BLaER1 (cell line): Measurements from ENCODE around the gene IDE.

Experiments
- H3K27ac ChIP-seq: shearing (Covaris generic); formaldehyde crosslinking; 2 replicates; pipeline ENCODE4 v1.8.1; 2022
- H3K27me3 ChIP-seq: shearing (Covaris generic); formaldehyde crosslinking; 2 replicates; pipeline ENCODE4 v1.8.1; 2022
- H3K36me3 ChIP-seq: shearing (Covaris generic); formaldehyde crosslinking; 2 replicates; pipeline ENCODE4 v1.8.1; 2022
- H3K4me1 ChIP-seq: shearing (Covaris generic); formaldehyde crosslinking; 2 replicates; pipeline ENCODE4 v1.8.1; 2022
- H3K4me2 ChIP-seq: shearing (Covaris generic); formaldehyde crosslinking; 2 replicates; pipeline ENCODE4 v1.8.1; 2022
- H3K4me3 ChIP-seq: shearing (Covaris generic); formaldehyde crosslinking; 2 replicates; pipeline ENCODE4 v1.8.1; 2022
- H3K9ac ChIP-seq: shearing (Covaris generic); formaldehyde crosslinking; 2 replicates; pipeline ENCODE4 v1.8.1; 2022
- H3K9me3 ChIP-seq: shearing (Covaris generic); formaldehyde crosslinking; 2 replicates; pipeline ENCODE4 v1.8.1; 2022
- H4K20me1 ChIP-seq: shearing (Covaris generic); formaldehyde crosslinking; 2 replicates; pipeline ENCODE4 v1.8.1; 2022
- Cebpa-rat ChIP-seq: shearing (Covaris generic); IDR thresholded peaks from 2 replicates; pipeline ENCODE4 v1.8.1; 2022

Gene IDE

GRCh38 chr10:92493362-92493761, 80.5 kb downstream of the IDE start:
- Histone ChIP-seq H3K27me3 (no peaks in the 10 kb centered on the region), H3K36me3 (peaks cover 95% of the 10 kb centered on the region), H3K9ac (no peak overlapping the region), H3K4me3 (no peak overlapping the region), H3K9me3 (no peaks in the 10 kb centered on the region), H3K27ac (no peak overlapping the region), H3K4me1 (no peaks in the 10 kb centered on the region), H4K20me1 (no peaks in the 10 kb centered on the region), H3K4me2 (no peak overlapping the region)
- no peak for TF ChIP-seq Cebpa-rat

- Histone ChIP-seq H3K9me3 (no peaks in the 10 kb centered on the region), H3K4me2 (no peak overlapping the region), H3K9ac (no peak overlapping the region), H3K27me3 (no peaks in the 10 kb centered on the region), H4K20me1 (no peaks in the 10 kb centered on the region), H3K4me3 (no peak overlapping the region), H3K27ac (no peak overlapping the region), H3K4me1 (no peaks in the 10 kb centered on the region), H3K36me3 (peaks cover 95% of the 10 kb centered on the region)
- no peak for TF ChIP-seq Cebpa-rat
Measured at GRCh38 chr10:92492748-92493240, 81.1 kb downstream of the IDE start.

DNA sequence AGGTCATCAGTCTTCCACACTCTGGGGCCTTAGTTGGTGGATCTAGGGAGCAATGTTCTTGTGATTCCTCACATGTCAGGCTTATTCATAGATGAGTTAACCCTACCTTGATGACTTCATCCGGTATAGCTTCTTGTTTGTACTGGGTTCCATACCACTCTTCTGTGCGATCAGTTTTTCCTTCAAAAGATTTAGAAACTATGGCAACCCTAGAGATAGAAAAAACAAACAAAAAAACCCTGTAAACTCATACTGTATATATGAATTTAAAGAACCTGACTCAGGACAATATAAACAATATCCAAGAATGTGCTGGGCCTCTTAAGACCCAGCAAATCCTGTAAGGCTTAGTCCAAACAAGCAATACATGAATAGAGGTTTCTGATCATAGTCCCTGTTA, 83.5 kb downstream of the IDE start:
- Histone ChIP-seq H3K9ac (no peak overlapping the region), H3K4me2 (no peak overlapping the region), H3K4me3 (no peak overlapping the region), H4K20me1 (no peaks in the 10 kb centered on the region), H3K36me3 (peaks cover 98% of the 10 kb centered on the region), H3K9me3 (no peaks in the 10 kb centered on the region), H3K27ac (no peak overlapping the region), H3K4me1 (0 out of 2 replicates have a peak, but pooled peaks cover 7% of the 10 kb centered on the region), H3K27me3 (no peaks in the 10 kb centered on the region)
- TF ChIP-seq Cebpa-rat: no peak

- Histone ChIP-seq H3K4me2 (no peak overlapping the region), H3K4me3 (no peak overlapping the region), H3K4me1 (0 out of 2 replicates have a peak, but pooled peaks cover 7% of the 10 kb centered on the region), H3K9ac (no peak overlapping the region), H3K27ac (no peak overlapping the region), H3K27me3 (no peaks in the 10 kb centered on the region), H3K9me3 (no peaks in the 10 kb centered on the region), H3K36me3 (peaks cover 95% of the 10 kb centered on the region), H4K20me1 (no peaks in the 10 kb centered on the region)
- no peak for TF ChIP-seq Cebpa-rat
Measured at GRCh38 chr10:92486637-92487036, 87.3 kb downstream of the IDE start.

- H3K9me3 ChIP-seq: no peaks in the 10 kb centered on the region
- H3K4me1 ChIP-seq: 0 out of 2 replicates have a peak, but pooled peaks cover 7% of the 10 kb centered on the region
- H3K27ac ChIP-seq: no peak overlapping the region
- H4K20me1 ChIP-seq: no peaks in the 10 kb centered on the region
- H3K9ac ChIP-seq: no peak overlapping the region
- no peak overlapping the region for H3K4me2 ChIP-seq
- H3K4me3 ChIP-seq: no peak overlapping the region
- no peak for TF ChIP-seq Cebpa-rat
- H3K36me3 ChIP-seq: peaks cover 94% of the 10 kb centered on the region
- no peaks in the 10 kb centered on the region for H3K27me3 ChIP-seq
Measured at GRCh38 chr10:92483539-92483938, 90.4 kb downstream of the IDE start.

GRCh38 chr10:92480413-92480812, 93.5 kb downstream of the IDE start:
- Histone ChIP-seq H3K9me3 (no peaks in the 10 kb centered on the region), H3K4me3 (no peak overlapping the region), H3K27ac (no peak overlapping the region), H3K9ac (no peak overlapping the region), H3K4me2 (no peak overlapping the region), H3K36me3 (peaks cover 86% of the 10 kb centered on the region), H3K27me3 (no peaks in the 10 kb centered on the region), H4K20me1 (no peaks in the 10 kb centered on the region), H3K4me1 (no peaks in the 10 kb centered on the region)
- TF ChIP-seq Cebpa-rat: no peak

- Histone ChIP-seq H4K20me1 (no peaks in the 10 kb centered on the region), H3K27me3 (no peaks in the 10 kb centered on the region), H3K4me3 (no peak overlapping the region), H3K4me1 (no peaks in the 10 kb centered on the region), H3K27ac (no peak overlapping the region), H3K4me2 (no peak overlapping the region), H3K9me3 (no peaks in the 10 kb centered on the region), H3K36me3 (peaks cover 83% of the 10 kb centered on the region), H3K9ac (no peak overlapping the region)
- no peak for TF ChIP-seq Cebpa-rat
Measured at GRCh38 chr10:92479547-92479946, 94.3 kb downstream of the IDE start.

- H3K9ac ChIP-seq: no peak overlapping the region
- H3K36me3 ChIP-seq: peaks cover 80% of the 10 kb centered on the region
- H3K9me3 ChIP-seq: no peaks in the 10 kb centered on the region
- H3K4me1 ChIP-seq: no peaks in the 10 kb centered on the region
- TF ChIP-seq Cebpa-rat: no peak
- H3K4me3 ChIP-seq: no peak overlapping the region
- no peak overlapping the region for H3K27ac ChIP-seq
- H3K27me3 ChIP-seq: no peaks in the 10 kb centered on the region
- no peaks in the 10 kb centered on the region for H4K20me1 ChIP-seq
- H3K4me2 ChIP-seq: no peak overlapping the region
Measured at GRCh38 chr10:92478536-92478935, 95.4 kb downstream of the IDE start.

DNA sequence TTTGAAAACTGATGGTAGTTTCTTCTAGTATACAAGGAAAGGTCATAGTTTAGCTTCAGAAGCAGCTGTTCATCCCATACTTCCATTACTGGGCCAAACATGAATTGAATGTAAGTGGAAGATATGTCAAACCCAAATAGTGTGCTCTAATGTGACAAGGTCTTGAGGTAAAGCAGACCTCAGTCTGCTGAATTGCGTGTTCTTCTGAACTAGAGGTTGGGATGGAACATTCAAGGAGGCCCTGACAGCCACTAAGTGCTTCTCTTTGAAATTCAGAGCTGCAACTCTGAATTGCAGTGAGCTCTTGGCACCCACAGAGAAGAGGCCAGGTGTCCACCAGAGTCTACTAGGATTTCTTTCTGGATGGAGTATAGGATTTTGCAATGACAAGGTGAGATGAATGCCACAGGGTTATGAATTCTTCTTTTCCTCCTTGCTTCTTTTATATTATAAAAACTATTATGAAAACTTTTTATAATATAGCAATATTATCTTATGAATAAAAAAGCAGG, 98.5 kb downstream of the IDE start:
- peaks cover 72% of the 10 kb centered on the region for H3K36me3 ChIP-seq
- H3K9ac ChIP-seq: no peak overlapping the region
- no peak for TF ChIP-seq Cebpa-rat
- H3K4me1 ChIP-seq: no peaks in the 10 kb centered on the region
- no peaks in the 10 kb centered on the region for H4K20me1 ChIP-seq
- H3K27ac ChIP-seq: no peak overlapping the region
- H3K4me3 ChIP-seq: no peak overlapping the region
- no peak overlapping the region for H3K4me2 ChIP-seq
- H3K27me3 ChIP-seq: no peaks in the 10 kb centered on the region
- H3K9me3 ChIP-seq: no peaks in the 10 kb centered on the region

- Histone ChIP-seq H3K9ac (no peak overlapping the region), H3K27me3 (no peaks in the 10 kb centered on the region), H4K20me1 (no peaks in the 10 kb centered on the region), H3K4me1 (no peaks in the 10 kb centered on the region), H3K4me2 (no peak overlapping the region), H3K27ac (no peak overlapping the region), H3K9me3 (no peaks in the 10 kb centered on the region), H3K36me3 (peaks cover 79% of the 10 kb centered on the region), H3K4me3 (no peak overlapping the region)
- TF ChIP-seq Cebpa-rat: no peak
Measured at GRCh38 chr10:92470026-92470425, 103.9 kb downstream of the IDE start.

DNA sequence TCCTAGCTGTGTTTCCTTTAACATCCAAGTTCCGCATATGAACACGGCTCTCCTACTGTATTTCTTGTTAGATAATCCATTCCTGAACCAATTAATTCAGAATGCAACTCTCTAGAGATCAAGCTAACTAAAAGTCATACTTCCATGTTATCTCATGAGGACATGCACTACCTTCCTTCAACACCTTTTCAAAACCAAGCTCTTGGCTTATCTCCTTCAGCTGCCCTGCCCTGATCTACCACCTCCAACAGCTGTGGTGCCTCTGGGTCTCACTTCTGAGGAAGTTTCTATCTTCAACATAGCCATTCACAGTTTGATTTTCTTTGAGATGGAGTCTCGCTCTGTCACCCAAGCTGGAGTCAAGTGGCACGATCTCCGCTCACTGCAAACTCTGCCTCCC, 109.5 kb downstream of the IDE start:
- Histone ChIP-seq H3K36me3 (peaks cover 99% of the 10 kb centered on the region), H3K4me2 (no peak overlapping the region), H3K27me3 (no peaks in the 10 kb centered on the region), H3K27ac (no peak overlapping the region), H3K4me3 (no peak overlapping the region), H3K9me3 (no peaks in the 10 kb centered on the region), H3K4me1 (no peaks in the 10 kb centered on the region), H3K9ac (no peak overlapping the region), H4K20me1 (no peaks in the 10 kb centered on the region)
- TF ChIP-seq Cebpa-rat: no peak
